NCI-H187 (cell line): ENCODE data around the gene NPHP4.

Experiments used
- DNase-seq, 2 experiments: peaks; one replicate each; lab custom pipeline; 2025; lab: John Stamatoyannopoulos, UW

NPHP4 gene

DNA sequence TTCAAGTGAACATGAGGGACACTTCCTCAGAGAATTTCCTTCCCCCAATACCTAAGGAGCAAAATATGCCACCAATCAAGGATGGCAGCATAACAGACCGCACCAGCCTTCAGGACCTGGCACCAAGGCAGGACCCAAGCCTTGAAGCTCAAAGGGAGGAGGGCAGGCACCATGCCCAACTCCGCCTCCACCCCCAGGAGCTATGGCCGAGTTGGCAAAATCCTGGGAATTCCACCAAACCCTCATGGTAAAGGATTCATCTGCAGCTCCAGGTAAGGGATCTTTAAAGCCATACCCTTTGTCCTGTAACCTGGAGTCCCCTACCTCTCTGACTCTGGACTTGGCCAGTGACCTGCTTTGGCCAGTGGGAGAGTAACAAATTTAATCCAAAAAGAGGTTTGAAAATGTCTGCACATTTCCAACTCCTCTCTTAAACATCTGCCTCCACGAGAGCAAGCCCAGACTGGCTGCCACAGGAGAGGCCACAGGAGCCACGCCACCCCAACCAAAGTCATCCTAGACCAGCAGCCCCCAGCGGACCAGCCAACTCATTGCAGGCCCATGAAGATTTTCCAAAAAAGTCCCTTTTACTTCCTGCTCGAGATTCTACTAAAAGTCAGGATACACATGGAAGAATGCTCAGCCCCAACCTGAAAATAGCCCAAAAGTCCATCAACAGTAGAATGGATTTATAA lies 41.9 kb downstream of the NPHP4 start:
- DNase-seq = no peak

DNA sequence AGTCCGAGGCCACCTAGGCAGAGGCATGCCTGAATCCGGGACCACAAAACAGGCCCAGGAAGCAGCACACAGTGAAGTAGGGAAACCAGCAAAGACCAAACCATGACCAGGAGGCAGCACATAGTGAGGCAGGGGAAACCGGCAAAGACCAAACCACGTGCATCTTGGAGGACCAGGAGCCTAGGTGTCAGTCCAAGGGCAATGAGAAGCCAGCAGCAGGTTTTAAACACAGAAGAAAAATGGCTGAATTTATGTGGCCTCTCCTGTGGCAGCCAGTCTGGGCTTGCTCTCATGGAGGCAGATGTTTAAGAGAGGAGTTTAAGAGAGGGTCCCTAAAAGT lies 42.5 kb downstream of the NPHP4 start:
- no peak for DNase-seq

DNA sequence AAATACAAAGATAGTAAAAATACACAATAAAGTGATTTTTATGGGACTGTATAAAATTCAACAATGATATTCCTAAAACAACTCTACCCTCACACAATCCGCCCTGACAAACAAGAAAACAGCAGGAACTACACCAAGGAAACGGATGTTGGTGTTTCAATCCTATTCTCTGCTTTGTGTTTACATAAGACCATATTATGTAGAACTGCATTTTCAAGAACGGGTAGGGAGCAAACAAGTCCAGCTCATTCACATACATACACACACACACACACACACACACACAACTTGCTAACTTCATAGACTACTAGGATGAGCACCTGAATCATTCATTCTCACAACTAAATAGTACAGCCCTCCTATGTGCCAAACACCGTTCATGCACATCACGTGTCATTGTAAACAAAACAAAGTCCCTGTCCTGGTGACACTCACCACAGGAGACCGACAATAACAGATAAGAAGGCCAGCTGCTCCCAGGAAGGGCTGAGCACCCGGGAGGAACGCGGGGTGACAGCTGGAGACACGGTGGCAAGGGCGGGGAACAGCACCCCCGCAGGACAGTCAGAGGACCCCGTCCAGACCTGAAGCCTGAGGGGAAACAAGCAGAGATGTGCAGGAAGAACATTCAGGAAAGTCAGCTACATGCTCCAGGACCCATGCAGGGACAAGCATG lies 43.0 kb downstream of the NPHP4 start:
- no peak for DNase-seq

DNA sequence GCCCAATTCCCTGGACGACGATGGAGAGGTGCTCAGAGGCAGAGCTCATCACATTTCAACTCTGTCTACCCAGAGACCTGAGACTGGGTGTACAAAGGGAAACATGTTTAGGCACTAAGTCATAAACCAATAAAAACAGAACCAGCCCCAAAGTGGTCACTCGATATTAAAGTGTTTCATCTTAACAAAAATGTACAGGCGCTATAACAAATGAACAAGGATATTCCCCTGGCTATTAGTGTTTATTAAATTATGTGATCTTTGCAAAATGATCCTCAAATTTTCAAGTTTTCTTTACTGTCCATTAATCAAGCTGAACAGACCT lies 43.6 kb downstream of the NPHP4 start:
- DNase-seq = no peak

DNA sequence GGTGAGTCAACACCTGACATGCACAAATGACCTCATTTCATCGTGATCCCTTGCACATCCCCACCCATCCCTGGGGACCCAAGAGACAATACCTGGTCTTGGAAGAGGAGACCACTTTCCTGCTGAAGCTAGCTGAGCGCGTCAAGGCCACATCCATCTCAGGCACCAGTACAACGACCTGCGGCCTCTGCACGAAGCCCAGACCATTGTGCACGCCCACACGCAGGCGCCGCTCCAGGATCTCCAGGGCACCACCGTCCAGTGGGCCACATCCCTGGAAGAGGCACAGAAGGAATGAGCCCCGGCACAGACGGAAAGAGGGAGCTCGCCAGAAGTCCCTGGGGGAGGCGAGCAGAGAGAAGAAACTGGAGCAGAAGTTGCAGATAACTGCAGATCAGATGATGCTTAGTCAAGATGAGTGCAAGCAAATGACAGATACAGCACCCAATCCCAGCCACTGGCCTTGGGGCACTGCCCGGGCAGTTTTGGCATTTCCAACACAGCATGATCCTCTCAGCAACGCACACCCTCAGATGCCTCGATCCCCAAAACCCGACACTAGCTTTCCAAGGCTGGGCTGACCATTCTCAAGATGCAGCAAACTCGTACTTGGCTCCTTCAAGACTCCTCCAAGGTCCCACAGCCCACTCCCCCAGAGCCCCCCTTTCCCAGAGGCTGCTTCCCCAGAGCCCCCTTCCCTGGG lies 44.1 kb downstream of the NPHP4 start:
- no peak for DNase-seq

DNA sequence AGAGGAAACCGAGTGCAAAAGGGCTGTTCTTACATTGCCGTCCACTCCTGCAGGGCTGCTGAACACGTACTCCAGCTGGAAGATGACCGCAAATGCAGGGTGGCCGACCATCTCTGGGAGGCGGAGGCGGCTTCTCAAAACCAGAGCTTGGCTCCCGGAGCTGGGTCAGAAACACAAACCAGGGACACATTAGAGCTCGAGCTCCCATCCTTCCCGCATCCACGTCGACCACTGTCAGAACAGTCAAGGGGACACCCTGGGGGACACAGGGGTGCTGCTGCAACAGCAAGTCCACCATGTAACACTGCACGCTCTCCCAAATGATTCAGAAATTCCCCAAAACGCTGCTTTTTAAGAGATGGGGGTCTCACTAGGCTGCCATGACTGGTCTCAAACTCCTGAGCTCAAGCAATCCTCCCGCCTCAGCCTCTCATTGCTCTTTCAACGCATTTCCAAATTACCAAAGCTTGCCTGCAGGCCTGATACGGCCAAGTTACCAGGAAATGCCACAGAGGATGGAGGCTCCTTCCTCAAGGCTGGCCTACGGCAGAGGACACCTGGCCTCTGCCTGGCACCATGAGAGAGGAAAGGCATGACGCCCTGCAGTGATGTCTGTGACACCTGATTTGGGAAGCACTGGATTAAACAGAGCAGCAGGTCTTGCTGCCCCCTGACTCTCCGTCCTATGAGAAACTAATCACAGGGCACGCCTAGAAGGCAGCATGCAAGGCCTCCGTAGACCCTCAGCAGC lies 45.0 kb downstream of the NPHP4 start:
- no peak for DNase-seq

DNA sequence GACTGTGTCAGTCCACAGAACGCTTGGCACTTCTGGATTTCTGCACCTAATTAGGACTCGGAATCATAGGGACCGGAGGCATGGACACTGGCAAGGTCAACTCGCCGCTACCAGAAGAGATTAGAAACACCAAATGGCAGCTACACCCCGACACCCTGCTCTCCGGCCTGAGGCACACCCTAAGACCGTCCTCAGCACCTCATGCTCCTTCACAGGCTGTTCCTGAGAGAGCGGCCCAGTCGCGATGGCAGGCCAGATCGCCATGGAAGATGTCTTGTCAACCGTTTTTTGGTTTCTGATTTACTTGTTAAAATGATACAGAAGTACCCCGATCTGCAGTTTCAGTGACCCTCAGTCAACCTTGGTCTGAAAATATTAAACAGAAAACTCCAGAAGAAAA lies 46.8 kb downstream of the NPHP4 start:
- DNase-seq = no peak

DNA sequence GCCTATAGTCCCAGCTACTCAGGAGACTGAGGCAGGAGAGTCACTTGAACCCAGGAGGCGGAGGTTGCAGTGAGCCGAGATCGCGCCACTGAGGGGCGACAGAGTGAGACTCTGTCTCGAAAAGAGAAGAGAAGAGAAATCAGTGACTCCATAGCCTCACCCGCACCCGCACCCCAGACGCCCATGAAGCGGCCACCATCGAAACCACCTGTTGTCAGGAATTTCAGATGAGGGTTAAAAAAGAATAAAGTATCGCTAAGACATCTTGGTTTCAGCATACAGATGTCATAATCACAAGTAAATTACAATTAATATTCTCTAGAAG lies 47.4 kb downstream of the NPHP4 start:
- DNase-seq = no peak

DNA sequence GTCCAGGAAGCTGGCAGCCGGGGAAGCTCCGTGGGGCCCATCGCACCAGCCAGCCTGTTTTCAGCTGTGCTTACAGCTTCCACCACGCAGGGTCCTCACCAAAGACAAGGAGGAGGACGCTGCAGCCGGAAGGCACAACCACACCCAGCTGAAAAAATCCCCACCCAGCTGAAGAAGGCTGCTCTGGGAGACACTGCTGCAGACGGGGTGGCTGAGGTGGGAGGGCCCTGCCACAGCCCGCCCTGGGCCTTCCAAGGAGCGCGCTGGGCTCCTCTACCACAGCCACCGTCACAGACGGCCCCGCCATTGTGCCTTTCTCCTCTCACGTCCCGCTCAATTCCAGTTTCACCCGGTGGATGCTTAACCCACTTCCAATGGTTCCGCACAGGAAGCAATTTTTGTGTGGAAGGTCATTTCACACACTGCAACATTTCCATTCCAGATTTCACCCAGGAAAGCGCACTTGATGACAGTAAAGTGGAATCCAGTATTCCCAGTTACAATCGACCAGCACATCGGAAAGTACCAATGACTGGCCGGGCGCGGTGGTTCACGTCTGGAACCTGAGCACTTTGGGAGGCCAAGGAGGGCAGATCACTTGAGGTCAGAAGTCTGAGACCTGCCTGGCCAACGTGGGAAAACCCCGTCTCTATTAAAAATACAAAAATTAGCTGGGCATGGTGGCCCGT lies 47.9 kb downstream of the NPHP4 start:
- DNase-seq = no peak

DNA sequence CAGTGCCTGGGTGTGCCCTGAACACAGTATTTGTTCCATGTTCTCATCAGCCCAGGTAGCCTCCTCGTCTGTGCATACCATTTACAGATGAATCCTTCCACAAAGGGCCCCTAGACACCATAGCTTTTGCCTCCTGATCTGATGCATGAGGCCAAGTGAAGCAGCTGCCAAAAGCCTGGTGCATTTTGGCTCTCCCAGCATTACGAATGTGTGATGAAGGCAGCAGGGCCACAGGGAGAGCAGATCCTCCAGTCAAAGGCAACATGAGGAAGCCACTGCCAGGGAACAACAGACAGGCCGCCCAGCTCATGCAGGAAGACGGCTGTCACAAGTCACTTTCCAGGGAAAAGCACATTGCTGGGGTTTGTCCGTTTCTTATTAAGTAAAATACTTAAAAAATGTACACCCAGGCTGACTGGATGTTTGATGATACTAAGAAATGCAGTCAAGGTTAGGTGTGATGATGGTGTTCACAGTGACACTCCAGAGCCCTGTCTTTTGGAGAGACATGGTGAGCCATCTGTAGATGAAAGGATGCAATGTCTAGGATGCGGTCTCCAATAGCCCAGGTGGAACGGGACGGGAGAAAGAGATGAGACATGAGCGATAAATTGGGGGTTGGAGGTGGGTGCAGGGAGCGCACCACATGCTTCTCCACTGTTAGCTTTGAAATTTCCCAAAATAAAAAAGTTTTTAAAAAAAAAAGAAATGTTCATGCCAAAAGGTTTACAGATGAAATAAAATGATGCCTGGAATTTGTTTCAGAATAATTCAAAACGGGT lies 48.7 kb downstream of the NPHP4 start:
- no peak for DNase-seq

DNA sequence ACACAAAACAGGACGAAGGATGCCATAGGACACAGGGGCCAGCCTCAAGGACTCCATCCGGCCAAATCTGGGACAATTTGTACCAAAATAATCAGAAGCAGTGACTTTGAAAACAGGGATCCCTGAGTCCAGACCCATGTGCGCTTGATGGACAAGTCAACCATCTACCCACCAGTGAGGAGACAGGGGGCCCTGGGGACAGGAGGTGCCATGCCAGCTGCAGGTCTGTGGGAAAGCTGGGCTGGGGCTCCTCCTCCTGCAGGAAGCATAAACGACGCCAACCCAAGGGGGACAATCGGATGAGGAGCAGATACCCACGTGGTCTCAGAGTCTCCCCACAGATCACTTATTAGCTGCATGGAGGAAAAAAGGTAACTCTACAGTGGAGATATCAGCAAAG lies 50.6 kb downstream of the NPHP4 start:
- no peak for DNase-seq

DNA sequence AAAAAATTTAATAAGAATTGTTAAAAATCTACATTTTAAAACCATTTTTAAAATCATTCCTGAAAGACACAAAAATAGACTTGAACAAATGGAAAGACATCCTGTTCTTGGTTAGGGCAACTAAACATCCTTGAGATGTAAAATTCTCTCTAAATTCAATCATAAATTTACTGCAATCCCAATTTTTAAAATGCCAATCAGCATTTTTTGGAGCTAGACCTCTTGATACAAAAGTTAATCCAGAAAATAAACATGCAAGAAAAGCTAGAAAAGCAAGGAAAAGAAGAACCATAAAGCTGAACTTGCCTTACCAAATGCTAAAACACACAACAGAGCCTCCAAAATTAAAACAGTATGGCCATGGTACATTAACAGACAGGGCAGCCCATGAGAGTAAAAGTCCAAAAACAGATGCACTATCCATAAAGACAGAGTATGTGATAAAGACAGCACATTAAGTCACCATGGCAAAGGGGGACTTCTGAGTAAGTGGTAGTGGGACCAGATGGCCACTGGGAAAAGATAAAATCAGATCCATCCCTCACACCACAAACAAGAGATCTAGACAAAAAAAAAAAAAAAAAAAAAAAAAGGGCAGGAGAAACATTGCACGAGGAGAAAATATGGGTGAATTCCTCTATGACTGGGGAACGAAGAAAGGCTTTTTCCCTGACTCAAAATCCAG lies 51.4 kb downstream of the NPHP4 start:
- DNase-seq = no peak

DNA sequence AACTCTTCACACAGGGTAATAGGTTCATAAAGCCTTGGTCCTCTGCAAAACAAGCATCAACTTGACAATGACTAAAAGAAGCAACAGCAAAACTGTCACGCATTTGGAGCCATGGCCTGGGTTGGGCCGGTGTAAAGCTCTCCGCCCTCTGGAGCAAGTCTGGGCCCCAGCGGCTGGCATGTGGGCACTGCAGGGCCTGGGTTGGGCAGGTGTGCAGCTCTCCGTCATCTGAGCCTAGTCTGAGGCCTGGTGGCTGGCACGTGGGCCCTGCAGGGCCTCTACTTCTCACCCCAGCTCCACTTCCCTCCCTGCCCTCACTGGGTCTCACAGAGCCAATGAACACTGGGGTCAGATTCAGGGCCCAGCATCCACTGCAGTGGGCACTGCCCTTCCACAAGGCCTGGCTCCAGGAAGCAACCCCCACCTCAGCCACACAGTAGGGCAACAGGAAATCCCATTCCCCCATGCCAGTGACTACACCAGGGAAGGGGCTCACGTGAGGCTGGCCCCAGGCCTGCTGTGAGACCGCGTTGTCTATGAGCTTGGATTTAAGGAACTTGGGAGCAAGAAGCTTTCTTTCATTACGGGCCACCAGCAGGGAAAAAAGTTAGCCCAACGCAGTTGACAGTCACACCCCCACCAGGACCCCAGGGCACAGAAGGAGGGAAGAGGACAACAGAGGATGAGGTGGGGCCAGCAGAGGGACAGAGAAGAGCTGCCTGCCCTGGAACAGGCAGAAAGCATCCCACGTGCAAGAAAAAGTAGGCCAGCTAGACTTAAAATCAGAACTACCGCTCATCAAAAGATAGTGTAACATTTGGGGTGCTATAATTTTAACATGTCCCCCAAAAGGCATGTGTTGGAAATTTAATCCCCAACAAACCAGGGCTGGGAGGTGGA lies 52.7 kb downstream of the NPHP4 start:
- DNase-seq = no peak

DNA sequence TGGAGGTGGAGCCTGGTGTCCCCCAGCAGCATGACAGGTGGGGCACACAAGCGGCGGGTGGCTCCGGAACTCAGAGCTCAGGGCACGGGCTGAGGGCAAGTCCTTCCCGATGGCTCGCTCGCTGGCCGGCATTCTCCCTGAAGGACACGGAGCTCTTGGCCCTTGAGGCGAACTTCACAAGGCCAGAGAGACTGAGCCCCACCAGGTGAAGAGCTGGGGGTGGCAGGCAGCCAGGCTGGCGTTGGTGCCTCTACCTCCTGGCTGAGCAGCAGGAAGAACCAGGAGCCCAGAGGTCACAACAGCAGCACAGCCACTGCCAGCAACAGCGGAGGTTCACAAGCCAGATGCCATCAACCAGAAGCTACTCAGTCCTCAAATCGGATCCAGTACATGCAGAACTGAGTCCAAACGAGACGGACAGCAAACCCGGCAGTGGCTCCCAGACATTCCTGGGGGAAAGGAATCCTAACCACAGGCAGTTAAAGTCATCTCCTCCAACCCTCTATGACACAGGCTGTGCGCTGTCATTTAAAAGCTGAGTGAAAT lies 54.1 kb downstream of the NPHP4 start:
- DNase-seq = no peak

DNA sequence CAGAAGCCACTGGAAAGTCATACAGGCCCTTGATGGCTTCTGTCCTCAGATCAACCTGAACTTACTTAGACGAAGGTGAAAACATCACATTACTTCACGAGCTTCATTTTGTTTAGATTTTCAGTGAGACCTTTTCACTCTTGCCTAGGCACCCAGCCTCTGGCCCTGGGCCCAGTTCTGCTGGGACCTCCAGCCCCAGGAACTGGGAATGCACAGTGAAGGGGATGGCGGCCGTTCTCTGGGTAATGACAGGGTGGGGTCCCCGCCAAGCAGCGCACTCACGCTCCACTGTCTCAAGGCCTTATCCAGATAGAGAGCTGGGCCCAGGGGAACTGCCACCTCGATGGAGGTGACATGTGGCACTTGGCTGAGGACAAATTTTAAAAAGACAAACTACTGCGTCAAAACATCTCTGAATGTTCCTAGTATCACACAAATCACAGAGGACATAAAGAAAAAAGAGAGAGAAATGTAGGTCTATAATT lies 54.8 kb downstream of the NPHP4 start:
- DNase-seq = no peak

DNA sequence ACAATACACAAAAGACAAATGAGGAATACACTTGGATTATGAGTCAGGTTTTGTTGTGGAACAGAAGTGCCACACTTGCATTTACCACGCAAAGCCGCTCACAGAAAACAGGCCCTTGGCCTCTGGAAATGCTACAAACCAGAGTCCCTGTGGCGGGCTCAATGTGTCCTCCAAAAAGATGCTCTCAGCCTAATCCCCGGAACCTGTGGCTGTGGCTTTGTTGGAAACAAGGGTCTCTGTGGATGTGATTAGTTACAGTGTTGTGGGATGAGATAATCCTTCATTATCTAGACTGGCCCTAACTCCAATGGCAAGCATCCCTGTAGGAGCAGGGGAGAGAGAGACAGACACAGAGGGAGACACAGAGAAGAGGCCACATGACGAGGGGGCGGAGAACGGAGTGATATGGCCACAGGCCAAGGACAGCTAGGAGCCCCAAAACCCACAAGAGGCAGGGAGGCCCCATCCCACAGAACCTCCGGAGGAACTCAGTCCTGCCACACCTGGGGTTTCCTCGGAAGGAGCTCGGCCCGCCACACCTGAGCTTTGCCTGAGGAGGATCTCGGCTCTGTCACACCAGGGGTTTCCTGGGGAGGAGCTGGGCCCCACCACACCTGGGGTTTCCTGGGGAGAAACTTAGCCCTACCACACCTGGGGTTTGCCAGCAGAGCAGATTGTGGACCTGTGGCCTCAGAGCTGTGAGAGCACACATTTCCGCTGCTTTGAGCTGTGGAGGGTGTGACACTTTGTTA lies 55.4 kb downstream of the NPHP4 start:
- no peak for DNase-seq

DNA sequence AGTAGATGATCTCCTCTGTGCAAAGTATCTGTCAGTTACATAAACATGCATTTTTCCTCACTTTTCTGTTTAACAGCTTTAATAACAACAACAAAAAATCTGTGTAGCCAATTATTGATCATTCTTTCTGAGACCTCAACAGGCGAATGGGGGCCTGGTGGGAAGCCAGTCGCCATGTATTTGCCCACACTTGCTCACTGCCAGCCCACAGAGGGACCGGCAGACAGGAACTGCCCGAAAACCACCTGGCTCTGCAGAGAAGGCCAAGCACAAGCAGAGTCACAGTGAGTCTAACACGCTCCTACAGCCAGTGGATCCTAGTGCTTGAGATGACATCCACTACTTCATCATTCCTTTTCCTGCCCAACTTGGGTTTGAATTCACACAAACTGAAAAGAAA lies 56.1 kb downstream of the NPHP4 start:
- DNase-seq = no peak

DNA sequence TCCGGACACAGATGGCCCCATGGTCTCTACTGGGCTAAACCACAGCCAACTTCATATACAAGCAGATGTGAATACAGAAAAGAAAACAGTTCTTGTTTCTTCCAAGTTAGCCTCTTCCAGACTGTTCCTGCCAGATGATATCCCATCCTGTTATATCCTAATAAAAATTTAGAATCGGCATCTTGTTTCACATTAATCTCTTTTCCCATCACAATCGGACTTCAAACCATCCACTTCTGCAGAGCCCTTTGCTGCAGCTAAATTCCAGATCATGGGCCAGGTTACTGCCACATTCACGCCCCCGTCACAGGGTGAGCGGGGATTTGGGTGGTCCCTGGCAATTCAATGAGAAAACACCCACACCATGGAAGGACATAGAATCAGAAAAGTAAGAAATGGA lies 57.2 kb downstream of the NPHP4 start:
- no peak for DNase-seq
